WTC11 (cell line): Measurements from ENCODE around the gene CRK. TPM values are rescaled to one million over a fixed set of nuclear protein-coding genes. Genes with fewer than 3 reads are reported as not detected.
A peak's percentile ranks its signal among the peaks of the same experiment; 100 is the strongest.

Source experiments
- ATAC-seq: fragments of 200-7000 bp; cut with Tn5 transposase; 2 replicates; pipeline ENCODE4 v1.10.0; 2021; ENCODE audit warnings: mild to moderate bottlenecking, moderate library complexity
- CTCF ChIA-PET: fragments of 300-600 bp; sonication (Branson Sonifier 250); formaldehyde crosslinking; loops from one replicate; lab custom pipeline; 2021; ENCODE audit warnings: antibody characterized with exemption; lab: Charles Lee
- POLR2A ChIA-PET: fragments of 350-600 bp; sonication (Branson Sonifier 250); formaldehyde crosslinking; loops from one replicate; lab custom pipeline; 2021; ENCODE audit warnings: antibody characterized with exemption; lab: Charles Lee
- DNase-seq: peaks from one replicate; pipeline ENCODE4 v3.0.0; 2021; ENCODE audit warnings: low spot score
- H3K27ac Mint-ChIP-seq: 2 replicates; pipeline ENCODE4 v1.8.0; 2021; ENCODE audit warnings: mixed read lengths
- H3K27me3 Mint-ChIP-seq: 2 replicates; pipeline ENCODE4 v1.8.0; 2021; ENCODE audit warnings: low read depth, mild to moderate bottlenecking, moderate library complexity, mixed read lengths
- H3K36me3 Mint-ChIP-seq: 2 replicates; pipeline ENCODE4 v1.8.0; 2021; ENCODE audit warnings: mixed read lengths
- H3K4me1 Mint-ChIP-seq: 2 replicates; pipeline ENCODE4 v1.8.0; 2022; ENCODE audit warnings: mixed read lengths
- H3K4me3 Mint-ChIP-seq: 2 replicates; pipeline ENCODE4 v1.8.0; 2021; ENCODE audit warnings: mild to moderate bottlenecking, moderate library complexity, mixed read lengths
- H3K9me3 Mint-ChIP-seq: 2 replicates; pipeline ENCODE4 v1.8.0; 2021; ENCODE audit warnings: mixed read lengths
- ATF1 ChIP-seq: sonication (generic); formaldehyde crosslinking; IDR thresholded peaks from 2 replicates; pipeline ENCODE4 v1.8.1; 2023; ENCODE audit warnings: mild to moderate bottlenecking, moderate library complexity, missing genetic modification reagents
- CBFB ChIP-seq: sonication (generic); formaldehyde crosslinking; IDR thresholded peaks from 2 replicates; pipeline ENCODE4 v1.8.1; 2022; ENCODE audit warnings: mild to moderate bottlenecking, low read depth, missing genetic modification reagents
- ELF4 ChIP-seq: sonication (generic); formaldehyde crosslinking; IDR thresholded peaks from 2 replicates; pipeline ENCODE4 v1.8.1; 2022; ENCODE audit warnings: low read depth, mild to moderate bottlenecking, moderate library complexity, missing genetic modification reagents
- ESRRA ChIP-seq: sonication (generic); formaldehyde crosslinking; IDR thresholded peaks from 2 replicates; pipeline ENCODE4 v1.8.1; 2022; ENCODE audit warnings: mild to moderate bottlenecking, missing genetic modification reagents, borderline replicate concordance
- FOXK1 ChIP-seq: sonication (generic); formaldehyde crosslinking; IDR thresholded peaks from 2 replicates; pipeline ENCODE4 v1.8.0; 2022; ENCODE audit warnings: mild to moderate bottlenecking, moderate library complexity, missing genetic modification reagents
- FOXP1 ChIP-seq: sonication (generic); formaldehyde crosslinking; IDR thresholded peaks from 2 replicates; pipeline ENCODE4 v1.8.0; 2022; ENCODE audit warnings: missing genetic modification reagents, mild to moderate bottlenecking, moderate library complexity, borderline replicate concordance
- GABPB1 ChIP-seq: sonication (generic); formaldehyde crosslinking; IDR thresholded peaks from 2 replicates; pipeline ENCODE4 v1.8.1; 2023; ENCODE audit warnings: mild to moderate bottlenecking, missing genetic modification reagents
- GRHL2 ChIP-seq: fragments of 250-450 bp; sonication (Bioruptor Pico); IDR thresholded peaks from 2 replicates; pipeline ENCODE4 v1.8.0; 2022; ENCODE audit warnings: mild to moderate bottlenecking, moderate library complexity; ENCODE audit not compliant: insufficient replicate concordance, severe bottlenecking
- NFE2L1 ChIP-seq: sonication (generic); formaldehyde crosslinking; IDR thresholded peaks from 2 replicates; pipeline ENCODE4 v1.8.1; 2023; ENCODE audit warnings: missing genetic modification reagents
- OVOL2 ChIP-seq: fragments of 250-450 bp; sonication (Bioruptor Pico); IDR thresholded peaks from 2 replicates; pipeline ENCODE4 v1.9.0; 2021; ENCODE audit warnings: mild to moderate bottlenecking, borderline replicate concordance
- TCF7 ChIP-seq: sonication (generic); formaldehyde crosslinking; IDR thresholded peaks from 2 replicates; pipeline ENCODE4 v1.8.0; 2022; ENCODE audit warnings: mild to moderate bottlenecking, low read depth, missing genetic modification reagents, moderate library complexity
- ZNF263 ChIP-seq: sonication (generic); formaldehyde crosslinking; IDR thresholded peaks from 2 replicates; pipeline ENCODE4 v1.8.1; 2022; ENCODE audit warnings: low read depth, mild to moderate bottlenecking, moderate library complexity, missing genetic modification reagents
- ZNF416 ChIP-seq: fragments of 250-450 bp; sonication (Bioruptor Pico); IDR thresholded peaks from 2 replicates; pipeline ENCODE4 v1.9.0; 2021; ENCODE audit warnings: mild to moderate bottlenecking, inconsistent platforms
- total RNA-seq: library from RNA; stranded (reverse); gene quantifications from 3 replicates; pipeline ENCODE4 v1.2.3, GENCODE V29; 2021
- TF ChIP-seq, protein P1 (sequence below): fragments of 250-450 bp; sonication (Bioruptor Pico); IDR thresholded peaks from 2 replicates; pipeline ENCODE4 v1.9.0; 2021; ENCODE audit warnings: mild to moderate bottlenecking
- TF ChIP-seq, protein P2 (sequence below): sonication (generic); formaldehyde crosslinking; IDR thresholded peaks from 2 replicates; pipeline ENCODE4 v1.8.1; 2023; ENCODE audit warnings: mild to moderate bottlenecking, moderate library complexity, missing genetic modification reagents
- TF ChIP-seq, protein P3 (sequence below): sonication (generic); formaldehyde crosslinking; IDR thresholded peaks from 2 replicates; pipeline ENCODE4 v1.8.1; 2023; ENCODE audit warnings: mild to moderate bottlenecking, missing genetic modification reagents
- TF ChIP-seq, protein P4 (sequence below): fragments of 250-450 bp; sonication (Bioruptor Pico); conservative IDR thresholded peaks from 2 replicates; pipeline ENCODE4 v1.9.0; 2021; ENCODE audit warnings: mild to moderate bottlenecking
- TF ChIP-seq, protein P5 (sequence below): sonication (generic); formaldehyde crosslinking; IDR thresholded peaks from 2 replicates; pipeline ENCODE4 v1.8.0; 2023; ENCODE audit warnings: missing genetic modification reagents
- TF ChIP-seq, protein P6 (sequence below): sonication (generic); formaldehyde crosslinking; IDR thresholded peaks from 2 replicates; pipeline ENCODE4 v1.8.0; 2022; ENCODE audit warnings: mild to moderate bottlenecking, missing genetic modification reagents

Gene CRK
- total RNA-seq, 1 experiment from 2014 or later, result 45.2 TPM

DNA sequence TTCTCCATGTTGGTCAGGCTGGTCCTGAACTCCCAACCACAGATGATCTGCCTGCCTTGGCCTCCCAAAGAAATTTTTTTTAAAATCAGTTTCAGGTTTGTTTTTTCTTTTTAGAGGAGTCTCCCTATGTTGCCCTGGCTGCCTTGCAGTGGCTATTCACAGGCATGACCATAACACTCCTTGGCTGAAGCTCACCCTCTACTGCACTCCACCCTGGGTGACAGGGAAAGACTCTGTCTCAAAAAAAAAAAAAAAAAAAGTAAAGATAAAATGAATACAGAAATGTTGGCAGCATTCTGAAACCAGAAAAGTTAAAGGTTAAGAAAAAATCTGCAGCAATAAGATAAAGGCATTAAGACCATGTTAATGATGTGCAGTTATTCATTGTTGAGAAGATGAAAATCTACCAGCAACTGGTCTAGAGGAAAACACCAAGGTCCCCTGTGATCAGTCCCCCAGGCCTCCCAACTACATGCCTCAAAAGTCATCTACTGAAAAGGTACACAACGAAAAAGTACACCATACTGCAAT, 71.1 kb downstream of the CRK start:
- 0 out of 2 replicates have a peak, but pooled peaks cover 4% of the 10 kb centered on the region for H3K36me3 Mint-ChIP-seq
- ATAC-seq (no peak), DNase-seq (no peak)
- TF ChIP-seq, protein P1, sequence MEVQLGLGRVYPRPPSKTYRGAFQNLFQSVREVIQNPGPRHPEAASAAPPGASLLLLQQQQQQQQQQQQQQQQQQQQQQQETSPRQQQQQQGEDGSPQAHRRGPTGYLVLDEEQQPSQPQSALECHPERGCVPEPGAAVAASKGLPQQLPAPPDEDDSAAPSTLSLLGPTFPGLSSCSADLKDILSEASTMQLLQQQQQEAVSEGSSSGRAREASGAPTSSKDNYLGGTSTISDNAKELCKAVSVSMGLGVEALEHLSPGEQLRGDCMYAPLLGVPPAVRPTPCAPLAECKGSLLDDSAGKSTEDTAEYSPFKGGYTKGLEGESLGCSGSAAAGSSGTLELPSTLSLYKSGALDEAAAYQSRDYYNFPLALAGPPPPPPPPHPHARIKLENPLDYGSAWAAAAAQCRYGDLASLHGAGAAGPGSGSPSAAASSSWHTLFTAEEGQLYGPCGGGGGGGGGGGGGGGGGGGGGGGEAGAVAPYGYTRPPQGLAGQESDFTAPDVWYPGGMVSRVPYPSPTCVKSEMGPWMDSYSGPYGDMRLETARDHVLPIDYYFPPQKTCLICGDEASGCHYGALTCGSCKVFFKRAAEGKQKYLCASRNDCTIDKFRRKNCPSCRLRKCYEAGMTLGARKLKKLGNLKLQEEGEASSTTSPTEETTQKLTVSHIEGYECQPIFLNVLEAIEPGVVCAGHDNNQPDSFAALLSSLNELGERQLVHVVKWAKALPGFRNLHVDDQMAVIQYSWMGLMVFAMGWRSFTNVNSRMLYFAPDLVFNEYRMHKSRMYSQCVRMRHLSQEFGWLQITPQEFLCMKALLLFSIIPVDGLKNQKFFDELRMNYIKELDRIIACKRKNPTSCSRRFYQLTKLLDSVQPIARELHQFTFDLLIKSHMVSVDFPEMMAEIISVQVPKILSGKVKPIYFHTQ (CRISPR knock-in tag), result no peak
- no peak for TF ChIP-seq ELF4
- TF ChIP-seq, protein P2, sequence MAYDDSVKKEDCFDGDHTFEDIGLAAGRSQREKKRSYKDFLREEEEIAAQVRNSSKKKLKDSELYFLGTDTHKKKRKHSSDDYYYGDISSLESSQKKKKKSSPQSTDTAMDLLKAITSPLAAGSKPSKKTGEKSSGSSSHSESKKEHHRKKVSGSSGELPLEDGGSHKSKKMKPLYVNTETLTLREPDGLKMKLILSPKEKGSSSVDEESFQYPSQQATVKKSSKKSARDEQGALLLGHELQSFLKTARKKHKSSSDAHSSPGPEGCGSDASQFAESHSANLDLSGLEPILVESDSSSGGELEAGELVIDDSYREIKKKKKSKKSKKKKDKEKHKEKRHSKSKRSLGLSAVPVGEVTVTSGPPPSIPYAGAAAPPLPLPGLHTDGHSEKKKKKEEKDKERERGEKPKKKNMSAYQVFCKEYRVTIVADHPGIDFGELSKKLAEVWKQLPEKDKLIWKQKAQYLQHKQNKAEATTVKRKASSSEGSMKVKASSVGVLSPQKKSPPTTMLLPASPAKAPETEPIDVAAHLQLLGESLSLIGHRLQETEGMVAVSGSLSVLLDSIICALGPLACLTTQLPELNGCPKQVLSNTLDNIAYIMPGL (CRISPR knock-in tag), result no peak
- no peak for TF ChIP-seq ATF1 (CRISPR knock-in tag)
- no peak for TF ChIP-seq GABPB1 (CRISPR knock-in tag)
- TF ChIP-seq ZNF263, result no peak
- TF ChIP-seq TCF7, result no peak
- no peak for TF ChIP-seq OVOL2 (CRISPR knock-in tag)
- TF ChIP-seq ESRRA (CRISPR knock-in tag), result no peak
- TF ChIP-seq FOXP1 (CRISPR knock-in tag), result no peak
- TF ChIP-seq ZNF416 (CRISPR knock-in tag), result no peak
- no peak for TF ChIP-seq CBFB (CRISPR knock-in tag)
- TF ChIP-seq, protein P3, sequence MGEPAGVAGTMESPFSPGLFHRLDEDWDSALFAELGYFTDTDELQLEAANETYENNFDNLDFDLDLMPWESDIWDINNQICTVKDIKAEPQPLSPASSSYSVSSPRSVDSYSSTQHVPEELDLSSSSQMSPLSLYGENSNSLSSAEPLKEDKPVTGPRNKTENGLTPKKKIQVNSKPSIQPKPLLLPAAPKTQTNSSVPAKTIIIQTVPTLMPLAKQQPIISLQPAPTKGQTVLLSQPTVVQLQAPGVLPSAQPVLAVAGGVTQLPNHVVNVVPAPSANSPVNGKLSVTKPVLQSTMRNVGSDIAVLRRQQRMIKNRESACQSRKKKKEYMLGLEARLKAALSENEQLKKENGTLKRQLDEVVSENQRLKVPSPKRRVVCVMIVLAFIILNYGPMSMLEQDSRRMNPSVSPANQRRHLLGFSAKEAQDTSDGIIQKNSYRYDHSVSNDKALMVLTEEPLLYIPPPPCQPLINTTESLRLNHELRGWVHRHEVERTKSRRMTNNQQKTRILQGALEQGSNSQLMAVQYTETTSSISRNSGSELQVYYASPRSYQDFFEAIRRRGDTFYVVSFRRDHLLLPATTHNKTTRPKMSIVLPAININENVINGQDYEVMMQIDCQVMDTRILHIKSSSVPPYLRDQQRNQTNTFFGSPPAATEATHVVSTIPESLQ, result no peak
- TF ChIP-seq, protein P4, sequence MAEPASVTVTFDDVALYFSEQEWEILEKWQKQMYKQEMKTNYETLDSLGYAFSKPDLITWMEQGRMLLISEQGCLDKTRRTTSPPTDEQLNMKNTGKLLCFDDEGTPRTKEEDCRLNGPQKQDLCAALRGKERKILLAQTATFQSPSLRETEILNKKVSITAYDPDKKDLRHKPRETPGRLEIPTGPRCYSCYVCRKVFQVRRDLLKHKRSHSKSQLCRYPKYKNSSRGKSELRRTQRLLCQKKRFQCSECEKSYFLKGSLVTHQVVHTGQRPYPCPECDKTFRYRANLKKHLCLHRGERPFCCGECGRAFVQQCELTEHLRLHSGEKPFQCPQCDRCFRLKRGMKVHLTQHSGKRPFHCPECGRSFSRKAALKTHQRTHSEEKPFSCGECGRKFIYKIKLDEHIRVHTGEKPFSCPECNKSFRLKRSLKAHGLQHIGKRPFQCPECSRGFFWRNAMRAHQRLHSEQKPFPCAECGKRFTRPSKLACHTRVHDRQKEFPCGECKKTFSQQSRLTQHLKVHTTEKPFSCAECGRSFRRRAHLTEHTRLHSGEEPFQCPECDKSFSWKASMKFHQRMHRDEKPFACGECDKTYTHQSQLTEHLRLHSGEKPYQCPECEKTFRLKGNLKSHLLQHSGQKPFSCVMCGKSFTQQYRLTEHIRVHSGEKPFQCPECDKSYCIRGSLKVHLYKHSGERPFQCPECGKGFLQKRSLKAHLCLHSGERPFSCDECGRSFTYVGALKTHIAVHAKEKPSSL (CRISPR knock-in tag), result no peak
- POLR2A ChIA-PET, result no interaction called here
- peaks cover 55% of the 10 kb centered on the region for H3K4me1 Mint-ChIP-seq
- H3K27ac Mint-ChIP-seq, result peak overlapping the region; percentile 62
- CTCF ChIA-PET, result interaction anchor here (0.6 to 10.1 kb wide), 2 partner anchors 17 to 19 kb away, joined by 3 to 102 read pairs; no protein-coding TSS in a partner anchor
- H3K27me3 Mint-ChIP-seq, result no peaks in the 10 kb centered on the region
- H3K4me3 Mint-ChIP-seq, result no peak overlapping the region
- H3K9me3 Mint-ChIP-seq, result no peaks in the 10 kb centered on the region

DNA sequence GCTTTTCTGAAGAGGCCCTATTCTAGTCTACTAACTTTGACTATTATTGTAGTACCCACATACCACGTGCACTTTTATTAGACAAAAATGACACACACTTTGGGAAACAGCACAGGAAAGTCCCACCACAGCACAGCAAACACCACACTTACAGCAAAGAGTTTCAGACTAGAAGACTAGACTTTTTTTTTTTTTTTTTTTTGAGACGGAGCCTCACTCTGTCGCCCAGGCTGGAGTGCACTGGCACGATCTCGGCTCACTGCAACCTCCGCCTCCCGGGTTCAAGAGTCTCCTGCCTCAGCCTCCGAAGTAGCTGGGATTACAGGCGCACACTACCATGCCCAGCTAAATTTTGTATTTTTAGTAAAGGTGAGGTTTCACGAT, 76.1 kb downstream of the CRK start:
- H3K4me1 Mint-ChIP-seq, result peaks cover 69% of the 10 kb centered on the region
- DNase-seq (no peak), ATAC-seq (no peak)
- H3K36me3 Mint-ChIP-seq, result peaks cover 4% of the 10 kb centered on the region; the same call in 1 of the 2 replicates
- POLR2A ChIA-PET, result no interaction called here
- CTCF ChIA-PET, result interaction anchor here (1.6 to 2.8 kb wide), 2 partner anchors 14 kb away, joined by 15 to 19 read pairs; no protein-coding TSS in a partner anchor
- H3K27me3 Mint-ChIP-seq, result no peaks in the 10 kb centered on the region
- H3K4me3 Mint-ChIP-seq, result no peak overlapping the region
- TF ChIP-seq, protein P2 (CRISPR knock-in tag), result no peak
- TF ChIP-seq GRHL2 (CRISPR knock-in tag) (no peak), NFE2L1 (no peak), ZNF416 (CRISPR knock-in tag) (no peak), FOXP1 (CRISPR knock-in tag) (no peak), OVOL2 (CRISPR knock-in tag) (no peak), ATF1 (CRISPR knock-in tag) (no peak), FOXK1 (CRISPR knock-in tag) (no peak)
- TF ChIP-seq, protein P5, sequence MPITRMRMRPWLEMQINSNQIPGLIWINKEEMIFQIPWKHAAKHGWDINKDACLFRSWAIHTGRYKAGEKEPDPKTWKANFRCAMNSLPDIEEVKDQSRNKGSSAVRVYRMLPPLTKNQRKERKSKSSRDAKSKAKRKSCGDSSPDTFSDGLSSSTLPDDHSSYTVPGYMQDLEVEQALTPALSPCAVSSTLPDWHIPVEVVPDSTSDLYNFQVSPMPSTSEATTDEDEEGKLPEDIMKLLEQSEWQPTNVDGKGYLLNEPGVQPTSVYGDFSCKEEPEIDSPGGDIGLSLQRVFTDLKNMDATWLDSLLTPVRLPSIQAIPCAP, result no peak
- TF ChIP-seq, protein P6, sequence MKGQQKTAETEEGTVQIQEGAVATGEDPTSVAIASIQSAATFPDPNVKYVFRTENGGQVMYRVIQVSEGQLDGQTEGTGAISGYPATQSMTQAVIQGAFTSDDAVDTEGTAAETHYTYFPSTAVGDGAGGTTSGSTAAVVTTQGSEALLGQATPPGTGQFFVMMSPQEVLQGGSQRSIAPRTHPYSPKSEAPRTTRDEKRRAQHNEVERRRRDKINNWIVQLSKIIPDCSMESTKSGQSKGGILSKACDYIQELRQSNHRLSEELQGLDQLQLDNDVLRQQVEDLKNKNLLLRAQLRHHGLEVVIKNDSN (CRISPR knock-in tag), result no peak
- no peaks in the 10 kb centered on the region for H3K9me3 Mint-ChIP-seq
- peak overlapping the region; percentile 86 for H3K27ac Mint-ChIP-seq
